GM12873 (cell line): ENCODE measurements around the gene MPC1.

Source experiments
- CTCF ChIP-seq: IDR thresholded peaks from 2 replicates; pipeline ENCODE4 v1.5.1; 2012; ENCODE audit warnings: low read depth, mild to moderate bottlenecking, moderate library complexity, low read length, control low read depth; ENCODE audit not compliant: insufficient read depth; ENCODE audit errors: missing control alignments

The MPC1 gene

GRCh38 chr6:166395351-166395750 lies 12.6 kb upstream of the MPC1 start:
- no peak for TF ChIP-seq CTCF

DNA sequence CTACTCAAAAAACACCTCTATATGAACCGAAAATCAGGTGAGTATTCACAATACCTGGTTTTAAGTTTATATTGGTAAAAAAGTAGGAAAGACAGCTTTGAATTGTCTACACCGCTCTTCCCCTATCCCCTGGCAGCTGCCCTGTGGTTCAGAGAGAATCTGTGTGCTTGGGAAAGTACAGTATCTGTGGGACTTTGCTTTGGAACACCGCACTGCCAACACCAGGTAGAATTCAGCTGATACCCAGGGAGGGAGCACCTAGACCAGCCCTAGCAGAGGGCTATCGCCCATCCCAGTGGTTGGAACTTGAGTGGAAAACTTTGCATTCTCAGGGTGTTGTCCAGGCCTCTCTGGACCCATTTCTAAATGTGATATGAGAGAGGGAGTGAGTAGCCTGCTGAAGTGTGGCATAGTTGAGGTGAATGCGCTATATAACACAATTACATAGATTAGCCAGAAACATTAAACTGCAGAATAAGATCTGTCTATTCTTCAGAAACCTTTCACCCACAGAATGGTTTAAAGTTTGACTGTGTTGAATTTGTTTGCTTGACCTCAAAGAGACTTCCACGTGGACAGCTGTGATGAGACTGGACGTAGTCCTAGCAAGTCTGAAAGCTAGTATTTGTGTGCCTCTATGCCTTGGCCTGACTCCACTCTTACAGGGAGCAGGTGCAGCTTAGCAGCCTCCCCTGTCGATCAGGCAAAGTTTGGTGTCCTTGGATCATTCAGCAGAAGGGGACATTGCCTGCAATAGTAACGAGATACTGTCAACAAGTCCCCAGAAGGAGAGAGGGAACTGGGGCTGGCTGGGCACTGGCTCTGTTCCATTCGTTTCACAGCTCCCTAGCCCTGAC lies 11.5 kb upstream of the MPC1 start:
- TF ChIP-seq CTCF: no peak

- no peak for TF ChIP-seq CTCF
Observed at GRCh38 chr6:166393535-166393823, 10.7 kb upstream of the MPC1 start.

GRCh38 chr6:166389119-166389518 lies 6.4 kb upstream of the MPC1 start:
- no peak for TF ChIP-seq CTCF

DNA sequence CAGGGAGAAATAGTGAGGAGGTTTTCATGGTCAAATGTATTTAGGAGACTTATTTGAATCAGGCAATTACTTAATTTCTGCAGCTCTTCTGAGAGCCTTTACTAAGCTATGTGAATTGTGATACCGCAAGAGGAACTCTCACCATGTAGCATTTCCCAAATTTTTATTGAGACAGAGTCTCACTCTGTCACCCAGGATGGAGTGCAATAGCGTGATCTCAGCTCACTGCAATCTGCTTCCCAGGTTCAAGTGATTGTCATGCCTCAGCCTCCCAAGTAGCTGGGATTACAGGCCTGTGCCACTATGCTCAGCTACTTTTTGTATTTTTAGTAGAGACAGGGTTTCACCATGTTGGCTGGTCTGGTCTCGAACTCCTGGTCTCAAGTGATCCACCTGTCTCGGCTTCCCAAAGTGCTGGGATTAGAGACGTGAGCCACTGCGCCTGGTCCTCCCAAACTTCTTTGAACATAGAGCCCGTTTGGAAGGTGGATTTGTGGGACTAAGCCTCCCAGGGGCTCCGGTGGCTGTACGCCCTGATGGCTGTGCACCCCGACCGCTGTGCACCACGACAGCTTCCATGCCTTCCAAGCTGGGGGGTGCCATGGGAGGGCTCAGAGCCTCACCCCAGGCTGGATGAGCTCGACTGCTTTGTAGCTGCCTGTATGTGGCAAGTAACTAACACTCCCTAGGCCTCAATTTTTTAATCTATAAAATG lies 5.7 kb upstream of the MPC1 start:
- no peak for TF ChIP-seq CTCF

DNA sequence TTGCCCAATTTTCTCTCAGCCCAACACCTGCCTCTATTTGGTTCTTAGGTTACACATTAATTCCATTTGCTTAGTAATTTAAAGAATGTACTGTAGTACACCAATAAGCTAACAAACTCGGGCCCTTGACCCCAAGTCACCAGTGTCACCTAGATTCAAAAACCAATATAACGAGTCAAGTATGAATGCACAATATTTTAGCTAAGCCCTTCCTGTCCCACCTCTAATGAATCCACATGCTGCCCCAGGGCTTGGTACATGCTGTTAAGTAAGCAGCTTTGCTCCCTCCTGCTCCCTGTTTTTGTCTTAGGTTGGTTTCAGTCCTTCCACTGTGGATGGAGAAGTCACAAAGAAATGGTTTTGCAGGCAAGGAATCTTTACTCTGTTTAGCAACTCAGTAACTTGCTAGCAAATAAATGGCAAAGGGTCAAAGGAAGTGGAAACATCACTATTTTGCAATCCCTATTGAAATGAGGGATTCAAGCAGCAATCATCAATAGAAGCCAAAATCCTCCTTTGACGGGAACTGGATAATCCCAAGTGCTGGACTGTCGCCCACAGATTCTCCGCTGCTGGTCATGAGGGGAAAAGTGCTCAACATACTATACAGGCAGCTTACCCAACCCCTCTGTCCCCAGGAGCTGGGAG lies 5.0 kb upstream of the MPC1 start:
- TF ChIP-seq CTCF: no peak

GRCh38 chr6:166386111-166386510 lies 3.4 kb upstream of the MPC1 start:
- no peak for TF ChIP-seq CTCF
